Thymus (tissue), 11 donors: ENCODE data around the gene SYNPO2. TPM values are rescaled to one million over a fixed set of nuclear protein-coding genes. Genes with fewer than 3 reads are reported as not detected.

Experiments used
- DNase-seq, 9 donors: peaks; one replicate each; pipeline ENCODE4 v3.0.0-alpha.2; 2013; ENCODE audit warnings: low spot score in 9 of 9, low read depth in 6 of 9, missing footprints in 1 of 9
- H3K27ac ChIP-seq, 2 donors: one replicate each; pipeline ENCODE4 v1.5.1; 2013; ENCODE audit warnings: control low read depth in 1 of 2, low read depth in 1 of 2, low read length in 1 of 2, mild to moderate bottlenecking in 1 of 2, moderate library complexity in 1 of 2
- H3K27me3 ChIP-seq, 2 donors: one replicate each; pipeline ENCODE4 v1.5.1; 2013; ENCODE audit warnings: low read length in 1 of 2; ENCODE audit not compliant: control insufficient read depth in 2 of 2, insufficient read depth in 1 of 2
- H3K36me3 ChIP-seq, 2 donors: one replicate each; pipeline ENCODE4 v1.5.1; 2013; ENCODE audit warnings: low read length in 1 of 2, mild to moderate bottlenecking in 1 of 2, moderate library complexity in 1 of 2; ENCODE audit not compliant: control insufficient read depth in 2 of 2, insufficient read depth in 2 of 2
- H3K4me1 ChIP-seq, 2 donors: one replicate each; pipeline ENCODE4 v1.5.1; 2013; ENCODE audit warnings: low read length in 2 of 2; ENCODE audit not compliant: control insufficient read depth in 2 of 2, insufficient read depth in 2 of 2
- H3K4me3 ChIP-seq, 2 donors: one replicate each; pipeline ENCODE4 v1.5.1; 2013; ENCODE audit warnings: low read length in 2 of 2, control low read depth in 1 of 2, mild to moderate bottlenecking in 1 of 2
- H3K9me3 ChIP-seq, 2 donors: one replicate each; pipeline ENCODE4 v1.5.1; 2013; ENCODE audit warnings: low read length in 1 of 2, mild to moderate bottlenecking in 1 of 2; ENCODE audit not compliant: control insufficient read depth in 2 of 2, insufficient read depth in 1 of 2
- WGBS: extraction: QIAGEN DNeasy Blood & Tissue Kit; methylation state at CpG from one replicate; pipeline ENCODE4 v1.1.7; 2013; 5-methylcytosine and 5-hydroxymethylcytosine counted together
- polyA plus RNA-seq: library from polyadenylated mRNA; stranded (reverse); fragments of 200-250 nt; gene quantifications from one replicate; pipeline ENCODE4 v1.2.3, GENCODE V29; 2013
- total RNA-seq: library from RNA; stranded (reverse); fragments of 120-200 nt; gene quantifications from one replicate; pipeline ENCODE4 v1.2.4, GENCODE V29; 2013
- donor health status: healthy.

SYNPO2 gene
- total and polyA plus RNA-seq, 2 donors = 15.8 to 31.3 TPM

DNA sequence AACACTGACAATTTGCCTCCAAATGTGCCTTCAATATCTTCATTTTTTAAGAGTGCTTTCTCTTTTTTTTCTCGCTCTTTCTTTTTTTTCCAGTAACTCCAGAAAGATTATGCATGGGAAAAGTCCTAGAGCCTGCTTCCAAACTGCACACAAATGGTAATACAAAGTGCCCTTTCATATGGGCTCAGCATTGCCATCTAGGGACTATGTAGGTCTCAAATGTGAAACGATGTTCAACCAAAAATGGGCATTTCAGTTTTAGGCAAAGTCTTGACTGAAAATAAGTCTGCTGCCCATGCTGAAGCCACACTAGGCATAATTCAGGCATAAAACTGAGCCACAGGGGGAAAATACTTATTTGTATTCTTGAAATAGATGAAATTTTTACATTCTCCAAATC, 65.6 kb downstream of the SYNPO2 start:
- no peak overlapping the region for H3K27ac ChIP-seq
- no peak overlapping the region for H3K4me3 ChIP-seq
- no peak for DNase-seq
- H3K4me1 ChIP-seq = no peaks in the 10 kb centered on the region
- 70% methylated on average over 2 of the region's 2 CpGs for WGBS
- H3K9me3 ChIP-seq = no peaks in the 10 kb centered on the region
- H3K27me3 ChIP-seq = no peaks in the 10 kb centered on the region
- H3K36me3 ChIP-seq = no peaks in the 10 kb centered on the region

DNA sequence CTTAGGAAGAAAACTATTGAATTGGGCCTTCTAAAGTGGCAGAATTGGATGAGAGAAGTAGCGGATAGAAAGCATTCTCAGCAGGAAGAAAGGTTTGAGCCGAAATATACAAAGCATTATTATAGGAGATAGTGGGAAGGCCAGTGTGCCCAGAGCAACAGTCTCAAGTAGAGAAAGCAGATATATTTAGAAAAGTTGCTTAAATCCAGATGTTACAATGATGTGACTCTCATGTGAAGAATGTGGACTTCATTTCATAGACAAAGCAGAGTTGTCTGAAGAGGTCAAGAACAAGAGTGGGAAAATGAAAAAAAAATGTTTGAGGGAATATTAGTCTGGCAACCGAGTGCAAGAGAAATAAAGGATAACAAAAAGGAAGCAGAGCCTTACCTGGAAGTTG, 66.9 kb downstream of the SYNPO2 start:
- H3K9me3 ChIP-seq = no peaks in the 10 kb centered on the region
- H3K4me1 ChIP-seq = no peaks in the 10 kb centered on the region
- no peaks in the 10 kb centered on the region for H3K36me3 ChIP-seq
- no peak overlapping the region for H3K4me3 ChIP-seq
- 98% methylated on average over 3 of the region's 3 CpGs for WGBS
- no peaks in the 10 kb centered on the region for H3K27me3 ChIP-seq
- H3K27ac ChIP-seq = no peak overlapping the region
- DNase-seq = no peak

DNA sequence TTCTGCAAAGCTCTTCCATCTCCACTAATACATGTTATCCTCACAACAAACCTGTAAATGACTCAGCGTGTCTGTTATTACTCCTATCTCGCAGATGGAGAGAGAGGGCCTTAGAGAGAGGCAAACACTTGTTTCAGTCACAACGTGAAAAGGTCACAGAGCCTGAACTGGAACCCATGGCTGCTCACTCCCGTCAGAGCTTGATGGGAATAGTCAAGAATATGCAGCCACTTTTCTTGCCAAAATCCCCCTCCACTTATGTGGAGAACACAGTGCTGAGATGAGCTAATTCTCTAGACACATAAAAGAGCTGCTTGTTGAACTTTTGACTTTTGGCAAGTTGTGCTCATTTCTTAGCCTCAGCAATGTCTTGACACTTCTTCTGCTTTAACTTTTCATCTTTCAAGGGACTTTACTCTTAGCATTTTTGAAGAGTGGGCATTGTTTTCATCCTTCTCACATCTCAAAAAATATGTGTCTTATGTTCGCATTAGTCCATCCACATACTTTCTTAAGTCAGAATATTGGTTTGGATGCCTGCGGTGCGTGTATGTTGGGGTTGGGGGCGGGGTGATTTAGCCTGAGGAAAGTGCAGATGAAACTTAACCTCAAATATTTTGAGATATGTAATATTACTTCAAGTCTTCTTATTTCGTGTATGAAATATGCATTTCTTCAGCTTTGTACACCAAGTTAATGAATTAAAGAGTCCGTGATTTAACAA, 69.2 kb downstream of the SYNPO2 start:
- 94% methylated on average over 10 of the region's 10 CpGs for WGBS
- no peak for DNase-seq
- H3K4me3 ChIP-seq = no peak overlapping the region
- no peaks in the 10 kb centered on the region for H3K27me3 ChIP-seq
- no peaks in the 10 kb centered on the region for H3K36me3 ChIP-seq
- no peaks in the 10 kb centered on the region for H3K9me3 ChIP-seq
- H3K4me1 ChIP-seq = no peaks in the 10 kb centered on the region
- no peak overlapping the region for H3K27ac ChIP-seq

DNA sequence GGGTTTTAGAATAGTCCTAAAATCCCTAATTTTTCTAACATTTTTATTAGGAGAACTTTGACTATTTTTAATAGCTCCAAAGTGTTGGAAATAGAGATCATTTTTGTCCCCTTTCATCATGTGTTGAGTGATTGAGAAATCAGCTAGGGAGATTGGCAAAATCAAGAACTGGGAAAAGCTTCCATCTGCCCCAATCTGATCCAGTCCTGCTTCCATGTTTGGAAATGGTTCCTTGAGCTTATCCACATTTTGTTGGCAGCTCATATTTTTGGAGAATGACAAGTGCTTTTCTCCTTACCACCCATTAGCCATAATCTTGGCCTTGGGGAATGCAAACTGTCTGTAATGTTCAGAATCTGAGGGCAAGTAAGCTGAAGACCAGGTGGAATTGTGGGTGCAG, 73.9 kb downstream of the SYNPO2 start:
- Histone ChIP-seq H3K27ac (no peak overlapping the region), H3K27me3 (no peaks in the 10 kb centered on the region), H3K4me1 (no peaks in the 10 kb centered on the region), H3K36me3 (no peaks in the 10 kb centered on the region), H3K9me3 (no peaks in the 10 kb centered on the region), H3K4me3 (no peak overlapping the region)
- no peak for DNase-seq

DNA sequence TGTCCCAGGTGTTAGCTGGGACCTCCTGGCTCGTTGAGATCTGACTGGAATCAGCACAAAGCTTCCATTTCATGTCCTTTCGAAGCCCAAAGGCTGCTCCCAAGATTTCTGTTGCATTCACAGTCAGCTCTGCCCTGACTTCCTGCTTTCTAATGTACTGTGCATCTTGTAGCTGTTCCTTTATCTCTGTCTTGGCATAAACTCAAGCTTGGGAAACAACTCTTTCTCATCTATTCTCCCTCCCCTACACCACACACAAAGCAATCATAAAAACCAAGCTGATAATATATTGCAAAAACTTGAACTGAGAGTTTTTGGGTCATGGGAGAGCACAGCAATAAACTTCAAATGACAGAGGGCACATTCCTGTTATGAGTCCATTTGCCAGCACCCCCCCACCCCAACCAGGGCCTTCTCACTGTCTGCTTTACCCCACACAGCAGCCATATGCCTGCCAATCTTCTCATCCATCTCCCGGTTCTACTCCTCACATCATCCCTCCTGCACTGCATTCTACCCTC, 76.3 kb downstream of the SYNPO2 start:
- Histone ChIP-seq H3K36me3 (no peaks in the 10 kb centered on the region), H3K4me1 (peaks cover 0 to 6% of the 10 kb centered on the region in 2 donors), H3K9me3 (no peaks in the 10 kb centered on the region), H3K27ac (no peak overlapping the region), H3K27me3 (no peaks in the 10 kb centered on the region), H3K4me3 (no peak overlapping the region)
- WGBS = 84% methylated on average over 3 of the region's 3 CpGs
- no peak for DNase-seq

DNA sequence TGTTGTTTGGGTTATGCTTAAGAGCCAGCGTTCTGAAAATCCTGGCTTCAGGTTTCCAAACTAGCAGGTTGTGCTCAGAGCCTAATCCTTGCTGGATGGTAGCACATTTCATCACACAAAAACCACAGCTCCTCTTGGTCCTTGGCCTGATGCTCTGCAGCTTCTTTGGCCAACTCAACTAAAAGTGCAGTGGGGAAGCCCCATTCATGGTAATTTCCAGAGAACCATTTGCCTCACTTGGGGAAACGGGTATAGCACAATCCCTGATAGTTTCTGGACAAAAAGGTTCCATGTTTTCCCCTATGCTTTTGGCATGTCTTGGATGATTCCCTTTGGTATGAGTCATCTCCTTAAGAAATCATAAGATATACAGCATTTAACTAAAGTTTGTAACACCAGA, 78.7 kb downstream of the SYNPO2 start:
- WGBS = 94% methylated on average over 2 of the region's 2 CpGs
- Histone ChIP-seq H3K27ac (no peak overlapping the region), H3K27me3 (no peaks in the 10 kb centered on the region), H3K4me3 (no peak overlapping the region), H3K9me3 (no peaks in the 10 kb centered on the region), H3K36me3 (no peaks in the 10 kb centered on the region), H3K4me1 (peaks cover 0 to 9% of the 10 kb centered on the region in 2 donors)
- no peak for DNase-seq

DNA sequence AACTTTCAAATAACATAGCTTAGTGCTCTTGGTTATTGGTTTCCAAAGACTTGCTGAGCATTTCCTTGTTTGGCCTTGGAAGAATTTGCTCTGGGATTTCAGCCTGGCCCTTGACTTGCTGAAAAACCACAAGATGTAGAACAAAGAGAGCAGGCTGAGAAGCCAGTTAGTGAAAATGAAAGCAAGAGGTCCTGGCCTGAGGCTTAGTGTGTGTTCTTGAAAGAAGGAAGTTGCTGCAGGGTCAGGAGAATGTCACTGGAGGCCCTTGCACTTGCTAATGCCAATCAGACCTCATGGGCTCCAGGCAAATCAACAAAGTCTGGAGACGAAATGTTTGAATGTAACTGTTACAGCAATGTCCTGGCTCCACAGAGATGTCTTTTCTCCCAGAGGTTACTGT, 79.4 kb downstream of the SYNPO2 start:
- no peaks in the 10 kb centered on the region for H3K36me3 ChIP-seq
- peak in 4 of 9 donors; percentile 7 to 45 (median 19) for DNase-seq
- 48% methylated on average over 1 of the region's 1 CpG for WGBS
- no peak overlapping the region for H3K4me3 ChIP-seq
- no peaks in the 10 kb centered on the region for H3K9me3 ChIP-seq
- H3K27ac ChIP-seq = peak overlapping the region; percentile 60 to 72
- peaks cover 0 to 9% of the 10 kb centered on the region in 2 donors for H3K4me1 ChIP-seq
- no peaks in the 10 kb centered on the region for H3K27me3 ChIP-seq

DNA sequence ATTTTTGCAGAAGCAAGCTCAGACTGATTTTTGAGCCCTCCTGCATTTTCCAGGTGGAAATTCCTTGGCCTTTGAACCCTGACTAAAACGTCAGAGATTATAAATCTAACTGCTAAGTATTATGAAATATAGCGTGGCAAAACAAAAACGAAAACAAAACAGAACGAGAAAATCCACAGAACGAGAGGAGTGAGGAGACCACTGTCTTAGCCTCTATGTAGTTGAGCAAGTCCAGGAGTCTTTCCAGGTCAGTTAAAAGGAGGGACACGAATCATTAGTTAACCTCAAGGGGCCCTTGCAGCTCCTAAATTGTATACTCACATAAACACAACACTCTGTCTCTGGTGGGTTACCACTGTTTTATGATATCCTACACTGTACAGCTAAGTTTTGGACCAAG, 80.2 kb downstream of the SYNPO2 start:
- H3K27ac ChIP-seq = peak overlapping the region in 1 of 2 donors; percentile 72
- H3K4me1 ChIP-seq = peaks cover 0 to 9% of the 10 kb centered on the region in 2 donors
- WGBS = 78% methylated on average over 6 of the region's 6 CpGs
- H3K4me3 ChIP-seq = no peak overlapping the region
- no peaks in the 10 kb centered on the region for H3K36me3 ChIP-seq
- DNase-seq = no peak
- no peaks in the 10 kb centered on the region for H3K9me3 ChIP-seq
- H3K27me3 ChIP-seq = no peaks in the 10 kb centered on the region

DNA sequence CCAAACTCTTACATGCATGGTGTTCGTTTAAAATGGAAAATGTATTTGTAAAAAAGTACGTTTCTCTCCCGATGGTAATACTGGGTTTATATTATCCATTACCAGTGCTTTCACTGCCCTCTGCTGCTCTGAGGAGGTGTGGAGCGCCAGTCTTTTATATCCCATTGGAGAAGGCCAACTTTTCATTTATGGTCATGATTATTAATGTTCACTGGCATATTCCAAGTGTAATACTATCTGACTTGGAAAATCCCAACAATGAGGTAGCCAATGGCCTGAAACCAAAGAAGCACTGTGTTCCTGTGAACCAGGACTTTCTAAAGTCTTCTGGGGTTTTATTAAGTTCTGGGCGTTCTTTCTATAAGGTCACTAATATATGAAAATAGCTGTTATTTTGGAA, 80.7 kb downstream of the SYNPO2 start:
- Histone ChIP-seq H3K4me1 (peaks cover 0 to 9% of the 10 kb centered on the region in 2 donors), H3K36me3 (no peaks in the 10 kb centered on the region), H3K9me3 (no peaks in the 10 kb centered on the region), H3K27ac (peak overlapping the region in 1 of 2 donors; percentile 55), H3K4me3 (no peak overlapping the region), H3K27me3 (no peaks in the 10 kb centered on the region)
- WGBS = 52% methylated on average over 5 of the region's 5 CpGs
- DNase-seq = no peak
